Measurements from ENCODE around the gene CCDC82. TPM values are rescaled to one million over a fixed set of nuclear protein-coding genes. Genes with fewer than 3 reads are reported as not detected.
A peak's percentile ranks its signal among the peaks of the same experiment; 100 is the strongest.
"Not testable (repeated sequence)": the region's sequence is repeated elsewhere in the genome, so short reads cannot be mapped to it uniquely, and the experiment has no call there.

Gene CCDC82
- total RNA-seq (10 to 100 TPM in 8 of 9 donors, 1 to 10 TPM in 1; 4.7 to 48.1 (median 14.7) TPM), polyA plus RNA-seq (10 to 100 TPM; 16.2 to 37.6 (median 21.3) TPM)
- long read RNA-seq, donor 1, full-length matches to known transcripts: 4 of 10 reads
- long read RNA-seq, donor 1, partial matches to known transcripts: 6 of 10 reads
- long read RNA-seq, donor 1, other reads (novel, unspliced or antisense): 0 of 10 reads
- long read RNA-seq, donor 2, partial matches to known transcripts: 0 of 8 reads
- long read RNA-seq, donor 2, other reads (novel, unspliced or antisense): 0 of 8 reads
- long read RNA-seq, donor 3, partial matches to known transcripts: 0 of 5 reads
- long read RNA-seq, donor 3, other reads (novel, unspliced or antisense): 0 of 5 reads
- long read RNA-seq, donor 4, partial matches to known transcripts: 6 of 12 reads
- long read RNA-seq, donor 4, other reads (novel, unspliced or antisense): 3 of 12 reads
- long read RNA-seq, donor 5, transcript CCDC82-218 (10 exons, 2,754 nt): major isoform, 21 of 30 reads
- long read RNA-seq, donor 5, partial matches to known transcripts: 0 of 30 reads
- long read RNA-seq, donor 5, other reads (novel, unspliced or antisense): 8 of 30 reads
- long read RNA-seq, donor 6, transcript CCDC82-218 (10 exons, 2,754 nt): major isoform, 5 of 14 reads
- long read RNA-seq, donor 6, partial matches to known transcripts: 5 of 14 reads
- long read RNA-seq, donor 6, other reads (novel, unspliced or antisense): 3 of 14 reads
- long read RNA-seq, donor 7: 0 reads
- long read RNA-seq, donor 8, partial matches to known transcripts: 9 of 14 reads
- long read RNA-seq, donor 8, other reads (novel, unspliced or antisense): 0 of 14 reads
- long read RNA-seq, donor 9, partial matches to known transcripts: 0 of 5 reads
- long read RNA-seq, donor 9, other reads (novel, unspliced or antisense): 0 of 5 reads
- long read RNA-seq, donor 10, partial matches to known transcripts: 0 of 4 reads
- long read RNA-seq, donor 10, other reads (novel, unspliced or antisense): 0 of 4 reads

DNA sequence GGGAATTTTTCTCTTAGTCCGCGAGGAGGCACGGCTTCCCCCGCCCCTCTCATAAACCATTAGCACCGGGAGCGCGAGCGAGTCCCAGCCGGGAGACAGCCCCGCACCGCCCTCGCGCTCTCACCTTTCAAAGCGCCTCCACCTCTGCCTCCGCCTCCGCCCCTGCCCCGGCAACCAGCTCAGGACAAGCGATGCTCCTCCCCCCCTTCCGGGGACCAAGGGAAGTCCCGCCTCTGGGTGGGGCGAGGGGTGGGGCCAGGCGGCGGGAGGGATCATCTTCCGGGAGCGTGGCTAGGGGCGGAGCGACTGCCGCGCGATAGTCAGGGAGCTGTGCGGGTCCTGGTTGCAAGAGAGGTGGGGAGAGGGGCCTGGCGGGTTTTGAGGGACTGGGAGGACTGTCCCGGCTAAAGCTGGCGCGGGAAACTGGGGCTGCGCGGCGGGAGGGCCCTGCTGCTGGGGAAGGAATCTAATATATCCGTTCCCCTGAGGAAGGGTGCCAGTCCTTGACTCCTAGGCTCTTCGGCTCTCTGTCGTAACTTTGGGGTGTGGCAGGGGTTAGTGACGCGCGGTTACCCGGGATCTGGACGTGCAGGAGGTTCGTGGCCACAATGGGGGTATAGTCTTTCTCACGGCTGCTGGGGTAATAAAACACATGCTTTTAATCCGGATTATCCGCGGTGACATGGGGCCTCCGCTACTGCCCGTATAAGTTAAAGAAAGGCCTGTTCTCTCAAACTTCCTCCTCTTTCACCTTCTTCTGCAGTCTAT is at the start of gene CCDC82, which contains the start of gene JRKL:
Gene CCDC82, minus strand, starts transcription at position 193 of the 768 bp plus-strand sequence. CDS start 5,165 bp downstream, outside the sequence.
Gene JRKL, plus strand, starts transcription at position 294 of the 768 bp plus-strand sequence. CDS start 637 bp downstream, outside the sequence.
- TF ChIP-seq, protein P1, sequence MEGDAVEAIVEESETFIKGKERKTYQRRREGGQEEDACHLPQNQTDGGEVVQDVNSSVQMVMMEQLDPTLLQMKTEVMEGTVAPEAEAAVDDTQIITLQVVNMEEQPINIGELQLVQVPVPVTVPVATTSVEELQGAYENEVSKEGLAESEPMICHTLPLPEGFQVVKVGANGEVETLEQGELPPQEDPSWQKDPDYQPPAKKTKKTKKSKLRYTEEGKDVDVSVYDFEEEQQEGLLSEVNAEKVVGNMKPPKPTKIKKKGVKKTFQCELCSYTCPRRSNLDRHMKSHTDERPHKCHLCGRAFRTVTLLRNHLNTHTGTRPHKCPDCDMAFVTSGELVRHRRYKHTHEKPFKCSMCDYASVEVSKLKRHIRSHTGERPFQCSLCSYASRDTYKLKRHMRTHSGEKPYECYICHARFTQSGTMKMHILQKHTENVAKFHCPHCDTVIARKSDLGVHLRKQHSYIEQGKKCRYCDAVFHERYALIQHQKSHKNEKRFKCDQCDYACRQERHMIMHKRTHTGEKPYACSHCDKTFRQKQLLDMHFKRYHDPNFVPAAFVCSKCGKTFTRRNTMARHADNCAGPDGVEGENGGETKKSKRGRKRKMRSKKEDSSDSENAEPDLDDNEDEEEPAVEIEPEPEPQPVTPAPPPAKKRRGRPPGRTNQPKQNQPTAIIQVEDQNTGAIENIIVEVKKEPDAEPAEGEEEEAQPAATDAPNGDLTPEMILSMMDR (IDR thresholded peaks at IDR 0.05): peak in 2 of 6 experiments; percentile 1 to 6
- peak; percentile 65 to 88 for TF ChIP-seq POLR2A (IDR thresholded peaks at IDR 0.05)
- Histone ChIP-seq H3K4me3 (peak within 1 kb of the TSS; percentile 2 to 84 (median 74)), H3K4me1 (replicated peaks in 1 of 2) (peaks cover 5 to 28% of the 10 kb centered on the region in 2 donors), H3K9me3 (replicated peaks in 1 of 3) (no peaks in the 10 kb centered on the region), H3K27ac (peak within 1 kb of the TSS; percentile 65 to 93 (median 85)), H3K27me3 (no peaks in the 10 kb centered on the region), H3K36me3 (replicated peaks in 1 of 2) (no peaks in the 10 kb centered on the region)
- peak; percentile 96 to 98 (median 97) for DNase-seq
- 0 to 1% (median 0%) methylated on average over 24 to 53 of the region's 53 CpGs for WGBS, 4 donors
- intact Hi-C loops (cut with DNase I): loop anchor here in 1 of 2 donors (10.0 kb wide), 1 partner anchor 545 kb away; no protein-coding TSS in a partner anchor

DNA sequence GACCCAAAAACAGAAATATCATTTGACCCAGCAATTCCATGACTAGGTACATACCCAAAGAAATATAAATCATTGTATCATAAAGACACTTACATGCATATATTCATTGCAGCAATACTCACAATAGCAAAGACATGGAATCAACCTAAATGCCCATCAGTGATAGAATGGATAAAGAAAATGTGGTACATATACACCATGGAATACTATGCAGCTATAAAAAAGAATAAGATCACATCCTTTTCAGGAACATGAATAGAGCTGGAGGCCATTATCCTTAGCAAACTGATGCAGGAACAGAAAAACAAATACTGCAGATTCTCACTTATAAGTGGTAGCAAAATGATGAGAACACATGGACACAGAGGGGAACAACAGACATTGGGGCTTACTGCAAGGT is 42.9 kb upstream of the CCDC82 start:
- H3K4me1 ChIP-seq (replicated peaks in 1 of 2); intact Hi-C loops (cut with DNase I); H3K27ac ChIP-seq; H3K36me3 ChIP-seq (replicated peaks in 1 of 2); H3K9me3 ChIP-seq (replicated peaks in 1 of 3); H3K4me3 ChIP-seq; DNase-seq: not testable (repeated sequence)
- peaks cover 16% of the 10 kb centered on the region for H3K27me3 ChIP-seq

DNA sequence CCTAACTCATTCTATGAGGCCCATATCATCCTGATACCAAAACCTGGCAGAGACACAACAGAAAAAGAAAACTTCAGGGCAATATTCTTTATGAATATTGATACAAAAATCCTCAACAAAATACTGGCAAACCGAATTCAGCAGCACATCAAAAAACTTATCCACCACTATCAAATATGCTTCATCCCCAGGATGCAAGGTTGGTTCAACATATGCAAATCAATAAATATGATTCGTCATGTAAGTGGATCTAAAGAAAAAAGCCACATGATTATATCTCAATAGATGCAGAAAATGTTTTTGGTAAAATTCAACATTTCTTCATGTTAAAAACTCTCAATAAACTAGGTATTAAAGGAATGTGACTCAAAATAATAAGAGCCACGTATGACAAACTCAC is 41.0 kb upstream of the CCDC82 start:
- Histone ChIP-seq H3K27ac (no peak overlapping the region), H3K4me3 (no peak overlapping the region), H3K9me3 (replicated peaks in 1 of 3) (no peaks in the 10 kb centered on the region), H3K27me3 (peaks cover 24% of the 10 kb centered on the region), H3K36me3 (replicated peaks in 1 of 2) (no peaks in the 10 kb centered on the region), H3K4me1 (replicated peaks in 1 of 2) (no peaks in the 10 kb centered on the region)
- 69 to 80% (median 76%) methylated on average over 3 of the region's 3 CpGs for WGBS, 4 donors
- TF ChIP-seq POLR2A (IDR thresholded peaks at IDR 0.05): no peak
- TF ChIP-seq, protein P1 (IDR thresholded peaks at IDR 0.05): no peak
- DNase-seq: no peak
- intact Hi-C loops (cut with DNase I): no loop called here

GRCh38 chr11:96424693-96425092 is 35.0 kb upstream of the CCDC82 start:
- WGBS, 4 donors: 9 to 40% (median 30%) methylated on average over 2 of the region's 2 CpGs
- no peaks in the 10 kb centered on the region for H3K9me3 ChIP-seq (replicated peaks in 1 of 3)
- TF ChIP-seq, protein P1 (IDR thresholded peaks at IDR 0.05): no peak
- TF ChIP-seq POLR2A (IDR thresholded peaks at IDR 0.05): no peak
- peaks cover 22% of the 10 kb centered on the region for H3K27me3 ChIP-seq
- H3K4me1 ChIP-seq (replicated peaks in 1 of 2): no peaks in the 10 kb centered on the region
- intact Hi-C loops (cut with DNase I): no loop called here
- no peak for DNase-seq
- no peaks in the 10 kb centered on the region for H3K36me3 ChIP-seq (replicated peaks in 1 of 2)
- no peak overlapping the region for H3K4me3 ChIP-seq
- H3K27ac ChIP-seq: no peak overlapping the region
